HG03520 (cell line): ENCODE measurements around the gene SMAD2.
"Not testable (repeated sequence)": the region's sequence is repeated elsewhere in the genome, so short reads cannot be mapped to it uniquely, and the experiment has no call there.

Source experiments
- ATAC-seq: cut with Tn5 transposase; IDR thresholded peaks from one replicate; pipeline ENCODE4 v1.9.1; 2021; ENCODE audit warnings: mild to moderate bottlenecking, moderate library complexity; ENCODE audit not compliant: unreplicated experiment

The SMAD2 gene

GRCh38 chr18:47798366-47798765 lies 132.1 kb downstream of the SMAD2 start:
- no peak for ATAC-seq

DNA sequence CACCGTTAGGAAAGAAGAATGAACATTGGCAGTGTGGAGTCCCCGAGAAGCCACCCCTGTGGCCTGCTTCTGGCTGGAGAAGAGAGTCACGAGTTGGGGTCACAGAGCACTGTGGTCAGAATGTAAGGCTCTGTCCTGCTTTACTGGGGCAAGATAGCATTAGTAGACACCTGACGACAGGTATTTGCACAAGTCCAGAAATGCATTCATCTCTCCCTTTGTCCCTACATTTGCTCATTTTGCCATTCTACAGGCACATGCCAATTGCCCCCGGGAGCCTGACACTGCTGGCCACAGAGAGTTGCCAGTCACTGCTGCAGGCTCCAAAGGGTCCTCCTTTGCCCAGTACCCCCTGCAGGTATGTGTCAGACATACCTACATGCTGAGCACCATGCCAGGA lies 133.3 kb downstream of the SMAD2 start:
- no peak for ATAC-seq

DNA sequence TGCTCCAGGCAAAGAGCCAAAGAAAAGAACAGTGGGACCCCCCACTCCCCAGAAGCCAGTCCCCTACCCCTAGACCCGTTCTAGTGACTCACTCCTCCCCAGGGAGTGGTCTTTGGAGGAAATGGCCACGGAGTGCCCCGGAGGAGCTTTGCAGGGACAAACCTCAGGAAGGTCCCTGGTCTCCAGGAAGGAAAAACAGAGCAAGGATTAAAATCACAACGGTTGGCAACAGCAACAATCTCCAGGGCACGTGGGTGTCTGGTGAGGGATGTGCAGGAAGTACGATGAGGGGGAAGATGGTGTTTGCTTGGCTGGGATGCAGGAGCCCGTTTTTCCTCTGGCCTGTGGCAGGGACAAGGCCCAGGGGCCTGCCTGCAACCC lies 135.0 kb downstream of the SMAD2 start:
- no peak for ATAC-seq

DNA sequence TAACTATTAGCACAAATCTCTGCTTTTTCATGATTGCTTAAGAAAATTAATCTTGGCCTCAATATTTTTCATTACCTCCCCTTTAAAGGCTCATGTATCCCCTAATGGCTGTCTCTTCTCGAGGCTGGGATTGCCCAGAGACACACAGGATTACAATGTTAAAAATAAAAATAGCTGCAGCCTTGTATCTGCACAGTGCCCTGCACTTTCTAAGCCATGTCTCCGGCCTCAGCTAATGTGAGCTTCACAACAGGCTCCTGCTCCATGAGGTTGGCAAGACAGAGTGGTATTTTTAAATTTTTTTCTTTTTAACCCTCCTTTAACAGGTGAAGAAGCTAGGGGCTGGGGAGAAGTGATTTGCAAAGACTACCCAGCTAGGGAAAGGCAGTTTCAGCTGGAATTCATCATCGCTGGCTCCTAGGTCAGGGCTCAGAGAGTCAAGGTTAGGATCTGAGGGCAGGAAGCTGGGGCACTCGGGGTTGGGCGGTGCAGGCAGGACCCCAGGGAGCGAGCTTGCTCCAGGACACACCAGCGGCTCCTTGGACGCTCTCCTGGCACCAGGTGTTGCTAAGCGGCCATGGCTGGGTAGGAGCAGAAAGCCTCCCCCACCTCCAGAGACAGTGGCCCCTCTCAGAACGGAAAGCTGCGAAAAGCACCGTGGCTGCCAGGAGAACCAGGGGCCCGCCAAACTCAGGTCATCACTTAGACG lies 135.6 kb downstream of the SMAD2 start:
- no peak for ATAC-seq

GRCh38 chr18:47793609-47794008 lies 136.8 kb downstream of the SMAD2 start:
- no peak for ATAC-seq

GRCh38 chr18:47791461-47791985 lies 138.9 kb downstream of the SMAD2 start:
- no peak for ATAC-seq

GRCh38 chr18:47790036-47790435 lies 140.4 kb downstream of the SMAD2 start:
- no peak for ATAC-seq

- ATAC-seq, result no peak
Measured at GRCh38 chr18:47788621-47789020, 141.8 kb downstream of the SMAD2 start.

GRCh38 chr18:47781561-47781960 lies 148.9 kb downstream of the SMAD2 start:
- no peak for ATAC-seq

- ATAC-seq, result no peak
Measured at GRCh38 chr18:47780011-47780725, 150.3 kb downstream of the SMAD2 start.

DNA sequence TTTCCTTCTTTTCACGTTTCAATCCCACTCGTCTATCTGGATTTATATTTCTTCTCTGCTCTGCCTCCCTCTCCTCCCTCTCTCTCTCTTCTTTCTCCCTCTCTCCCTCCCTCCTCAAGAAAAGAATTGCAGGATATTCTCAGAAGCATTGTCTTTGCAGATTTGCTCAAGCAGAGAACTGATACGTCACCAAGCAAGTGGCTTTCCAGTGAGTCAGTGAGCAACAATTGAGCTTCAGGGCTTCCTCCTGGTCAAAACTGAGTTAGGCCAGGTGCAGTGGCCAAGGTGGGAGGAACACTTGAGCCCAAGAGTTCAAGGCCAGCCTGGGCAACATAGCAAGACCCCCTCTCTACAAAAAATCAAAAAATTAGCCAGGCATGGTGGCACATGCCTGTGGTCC lies 151.1 kb downstream of the SMAD2 start:
- ATAC-seq, result no peak

GRCh38 chr18:47777626-47778025 lies 152.8 kb downstream of the SMAD2 start:
- no peak for ATAC-seq

GRCh38 chr18:47775961-47776360 lies 154.5 kb downstream of the SMAD2 start:
- no peak for ATAC-seq

GRCh38 chr18:47773931-47774330 lies 156.5 kb downstream of the SMAD2 start:
- no peak for ATAC-seq

- no peak for ATAC-seq
Measured at GRCh38 chr18:47772374-47773248, 157.8 kb downstream of the SMAD2 start.

GRCh38 chr18:47771922-47772321 lies 158.5 kb downstream of the SMAD2 start:
- ATAC-seq, result no peak

DNA sequence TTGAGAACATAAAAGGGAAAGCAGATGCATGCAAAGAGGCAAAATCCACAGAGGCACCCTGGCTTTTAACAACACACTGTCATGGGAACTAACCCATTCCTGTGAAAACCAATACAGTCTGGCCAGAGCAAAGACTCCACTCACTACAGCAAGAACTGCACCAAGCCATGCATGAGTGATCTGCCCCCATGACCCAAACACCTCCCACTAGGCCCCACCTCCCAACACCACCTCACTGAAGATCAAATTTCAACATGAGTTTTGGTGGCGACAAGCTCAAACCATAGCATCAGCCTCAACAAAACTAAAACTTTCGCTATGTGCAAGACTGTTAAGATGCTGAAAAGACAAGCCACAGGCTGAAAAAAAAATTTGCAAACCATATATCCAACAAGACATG lies 162.8 kb downstream of the SMAD2 start:
- ATAC-seq, result no peak

GRCh38 chr18:47767198-47767597 lies 163.3 kb downstream of the SMAD2 start:
- not testable (repeated sequence) for ATAC-seq
